GM23248 (cell line): ENCODE measurements around the gene SLC1A2.

ENCODE experiments used
- EZH2 ChIP-seq: fragments of 200-600 bp; sonication (generic); IDR thresholded peaks from 2 replicates; pipeline ENCODE4 v1.6.1; 2018; ENCODE audit warnings: antibody characterized with exemption, mild to moderate bottlenecking; ENCODE audit not compliant: insufficient read depth, poor library complexity, severe bottlenecking
- EZH2phosphoT487 ChIP-seq: fragments of 200-600 bp; sonication (generic); IDR thresholded peaks from 2 replicates; pipeline ENCODE4 v1.6.1; 2018; ENCODE audit warnings: antibody characterized with exemption, moderate library complexity, mild to moderate bottlenecking, low read depth; ENCODE audit not compliant: insufficient read depth

- TF ChIP-seq EZH2phosphoT487 (no peak), EZH2 (no peak)
These were observed 184.8 kb downstream of the SLC1A2 start for GRCh38 chr11:35234460-35235156.
